Measurements from ENCODE around the gene METTL4.

Gene METTL4

DNA sequence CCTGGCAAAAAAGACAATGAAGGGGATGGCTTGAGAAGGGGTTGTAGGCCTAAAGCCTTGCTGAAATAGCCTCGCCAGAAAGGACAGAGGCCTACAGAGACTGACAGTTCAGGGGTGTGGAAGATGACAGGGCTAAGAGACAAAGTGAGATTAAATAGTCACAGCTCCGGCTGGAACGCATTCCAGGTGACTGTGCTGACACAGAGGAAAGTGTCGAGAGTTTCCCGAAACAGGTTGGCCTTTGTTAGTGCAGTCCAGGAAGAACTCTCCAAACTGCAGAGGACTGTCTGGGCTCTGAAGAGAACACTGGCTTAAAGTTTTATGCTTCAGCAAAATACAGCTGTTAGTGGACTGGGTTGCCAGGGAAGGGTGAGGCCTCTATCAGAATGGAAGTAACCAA is 52.8 kb downstream of the METTL4 start:
- no peak for DNase-seq (ENCODE audit: low spot score)

DNA sequence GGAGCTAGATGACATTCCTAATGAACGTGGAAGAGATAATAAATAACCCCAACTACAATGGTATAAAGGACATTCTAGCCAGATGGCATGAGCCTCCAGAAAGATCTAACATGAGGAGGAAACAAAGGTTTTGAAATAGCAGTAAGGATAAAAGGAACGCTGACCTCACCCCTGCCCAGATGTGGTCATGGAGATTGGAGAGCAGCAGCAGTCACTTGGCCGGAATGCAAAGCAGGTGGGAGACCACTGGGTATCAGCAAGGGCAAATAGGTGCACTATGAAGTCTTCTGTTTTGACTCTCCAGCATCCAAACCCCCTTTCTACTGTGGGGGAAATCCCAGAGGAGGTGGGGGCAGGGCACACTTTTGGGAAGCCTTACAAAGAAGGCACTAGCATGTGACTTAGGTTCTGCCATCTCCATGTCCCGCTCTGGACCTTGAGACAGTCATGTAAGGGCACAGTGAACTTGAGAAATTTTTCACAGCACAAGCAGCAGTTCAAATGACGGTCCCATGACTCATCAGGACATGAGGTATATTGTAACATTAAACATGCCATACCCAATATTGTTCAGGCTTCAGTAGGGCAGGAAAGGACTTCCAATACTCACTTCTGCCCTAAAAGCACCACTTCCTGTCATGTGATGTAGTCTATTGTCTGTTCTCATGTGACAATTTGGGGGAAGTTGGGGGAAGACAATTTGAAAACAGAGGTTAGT is 55.2 kb downstream of the METTL4 start:
- DNase-seq (ENCODE audit: low spot score): no peak

DNA sequence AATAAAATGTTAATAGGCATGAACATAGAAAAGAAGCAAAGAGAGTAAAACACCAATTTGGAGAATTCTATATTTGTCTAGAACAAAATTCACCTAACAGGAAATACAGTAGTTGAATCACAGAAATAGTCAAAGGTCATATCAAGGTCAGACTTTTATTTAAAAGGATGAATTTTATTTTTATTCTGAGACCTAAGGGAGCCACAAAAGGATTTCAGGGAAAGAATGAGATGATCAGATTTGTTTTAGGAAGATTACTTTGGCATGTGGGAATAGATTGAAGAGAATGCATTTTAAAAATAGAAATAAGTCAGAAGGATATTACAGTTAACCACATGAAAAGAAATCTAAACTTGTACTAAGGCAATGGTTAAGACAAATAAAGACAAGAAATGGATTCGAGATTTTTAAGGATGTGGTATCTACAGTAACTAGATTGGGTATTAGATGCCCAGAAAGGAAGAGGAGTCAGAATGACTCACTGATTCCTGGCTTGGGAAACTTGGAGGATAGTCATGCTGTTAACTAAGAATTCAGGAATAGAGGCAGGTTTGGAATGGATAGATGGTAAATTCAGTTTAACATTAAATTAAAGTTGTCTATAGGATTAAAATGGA is 56.0 kb downstream of the METTL4 start:
- no peak for DNase-seq (ENCODE audit: low spot score)

DNA sequence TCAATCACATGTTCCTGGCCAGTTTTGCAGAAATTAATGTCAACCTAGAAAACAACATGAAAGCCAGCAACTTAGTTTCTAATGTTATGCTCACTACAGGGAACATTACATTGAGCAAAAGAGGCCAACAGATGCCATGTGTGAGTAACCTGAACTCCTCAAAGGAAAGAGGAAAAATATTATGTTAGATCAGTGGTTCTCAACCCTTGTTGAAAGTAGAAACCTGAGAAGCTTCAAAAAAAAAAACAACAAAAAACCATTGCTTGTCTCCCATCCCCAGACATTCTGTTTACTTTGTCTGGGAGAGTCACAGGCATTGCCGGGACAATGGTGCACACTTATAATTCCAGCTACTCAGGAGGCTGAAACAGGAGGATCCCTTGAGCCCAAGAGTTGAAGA is 57.7 kb downstream of the METTL4 start:
- DNase-seq (ENCODE audit: low spot score): no peak

DNA sequence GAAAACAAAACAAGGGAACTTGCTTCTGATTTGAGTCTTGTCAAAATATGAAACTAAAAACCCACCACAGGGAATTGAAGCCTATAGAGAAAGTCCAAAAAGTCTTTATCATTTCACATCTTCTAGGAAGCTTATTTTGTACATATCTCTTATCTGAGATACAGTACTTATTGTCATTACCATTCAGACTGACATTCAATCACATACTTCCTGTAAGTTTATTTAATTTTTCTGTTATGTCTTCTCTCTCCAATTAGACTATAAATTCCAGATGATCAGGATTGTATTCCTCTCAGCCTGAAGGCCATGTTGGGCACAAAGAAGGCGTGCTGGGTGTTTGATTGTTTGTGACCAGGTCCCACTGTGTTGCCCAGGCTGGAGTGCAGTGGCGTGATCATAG is 59.2 kb downstream of the METTL4 start:
- no peak for DNase-seq (ENCODE audit: low spot score)

DNA sequence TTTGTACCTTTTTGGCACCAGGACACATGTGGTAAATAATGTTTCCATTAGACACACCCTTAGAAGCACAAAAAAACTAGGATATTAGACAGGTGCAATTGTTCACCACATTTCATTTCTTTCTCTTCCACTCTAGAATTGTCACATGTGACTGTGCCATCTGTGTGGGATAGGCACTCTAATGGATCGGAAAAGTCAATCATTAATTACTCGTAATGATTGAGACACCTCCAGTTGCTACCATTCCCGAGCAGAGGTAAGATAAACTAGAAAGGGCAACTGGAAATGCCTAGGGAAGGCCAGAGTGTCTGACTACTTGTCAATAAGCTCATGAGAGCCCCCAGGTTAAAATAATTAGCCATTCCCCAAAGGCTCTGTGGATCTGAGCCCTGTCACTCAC is 59.9 kb downstream of the METTL4 start:
- no peak for DNase-seq (ENCODE audit: low spot score)

DNA sequence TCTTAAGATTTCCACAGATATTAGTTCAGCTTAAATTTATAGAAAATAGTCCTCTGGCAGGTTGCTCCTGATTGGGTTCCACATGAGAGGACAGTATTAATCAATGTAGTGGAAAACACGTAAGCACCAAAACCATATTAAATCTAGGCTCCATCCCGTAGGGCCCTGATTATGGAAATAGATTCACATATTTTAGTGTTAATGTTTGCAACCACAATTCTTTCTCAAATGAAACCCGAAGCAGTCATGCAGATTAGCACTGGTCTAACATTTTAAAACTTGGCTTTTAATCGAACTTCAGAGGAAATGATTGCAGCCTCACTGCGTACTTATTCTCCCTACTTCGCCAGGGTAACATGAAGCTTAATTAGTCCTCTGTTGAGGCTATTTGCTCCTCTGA is 60.9 kb downstream of the METTL4 start:
- no peak for DNase-seq (ENCODE audit: low spot score)

DNA sequence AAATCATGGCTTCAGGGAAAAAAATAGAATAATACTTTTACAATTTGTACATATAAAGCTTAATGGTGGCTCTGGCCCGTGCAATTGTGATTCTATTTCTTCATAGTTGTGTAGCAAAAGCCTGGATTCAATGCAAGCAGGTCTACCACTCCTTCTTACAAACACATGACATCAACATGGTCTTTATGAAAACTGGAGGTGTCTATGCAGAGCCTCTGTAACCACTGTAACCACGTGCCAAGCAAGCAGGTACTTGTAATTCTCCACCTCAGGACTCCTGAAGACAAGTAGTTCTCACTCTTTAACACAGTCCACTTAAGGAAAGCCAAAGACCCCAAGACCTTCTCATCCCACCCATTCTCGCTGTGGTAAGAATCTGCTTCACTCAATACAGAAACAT is 62.6 kb downstream of the METTL4 start:
- no peak for DNase-seq (ENCODE audit: low spot score)

DNA sequence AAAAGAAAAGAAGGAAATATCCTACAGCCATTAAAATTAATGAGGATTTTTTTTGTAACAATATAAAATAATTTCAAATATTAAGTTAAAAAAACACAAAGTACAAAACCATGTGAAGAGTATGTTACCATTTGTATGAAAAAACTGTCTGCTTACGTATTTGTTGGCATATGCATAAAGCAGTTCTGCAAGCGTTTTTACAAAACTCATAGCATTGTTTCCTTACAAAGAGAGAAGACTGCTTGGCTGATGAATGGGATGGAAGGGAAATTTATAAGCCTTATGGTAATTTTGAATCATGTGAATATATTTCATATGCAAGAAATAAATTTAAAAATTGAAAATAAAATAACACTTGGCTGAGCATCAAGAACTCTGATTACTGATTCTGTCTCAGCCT is 63.1 kb downstream of the METTL4 start:
- no peak for DNase-seq (ENCODE audit: low spot score)

DNA sequence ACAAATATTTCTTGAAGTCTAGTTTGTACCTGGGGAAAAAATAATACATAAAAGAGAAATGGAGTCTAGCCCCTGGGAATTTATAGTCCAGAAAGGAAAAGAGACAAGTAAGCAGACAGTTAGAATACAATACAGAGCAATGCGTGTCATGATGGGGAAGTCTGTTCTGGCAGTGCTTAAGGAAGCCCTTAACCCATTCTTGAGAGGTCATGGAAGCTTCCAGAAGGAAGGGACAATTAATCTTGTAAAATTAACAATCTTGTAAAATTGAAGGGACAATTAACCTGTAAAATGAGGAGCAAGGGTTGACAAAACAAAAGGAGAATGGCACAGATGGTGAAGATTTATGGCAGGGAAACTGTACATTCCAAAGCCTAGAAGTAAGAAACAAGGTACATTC is 66.7 kb downstream of the METTL4 start:
- no peak for DNase-seq (ENCODE audit: low spot score)

DNA sequence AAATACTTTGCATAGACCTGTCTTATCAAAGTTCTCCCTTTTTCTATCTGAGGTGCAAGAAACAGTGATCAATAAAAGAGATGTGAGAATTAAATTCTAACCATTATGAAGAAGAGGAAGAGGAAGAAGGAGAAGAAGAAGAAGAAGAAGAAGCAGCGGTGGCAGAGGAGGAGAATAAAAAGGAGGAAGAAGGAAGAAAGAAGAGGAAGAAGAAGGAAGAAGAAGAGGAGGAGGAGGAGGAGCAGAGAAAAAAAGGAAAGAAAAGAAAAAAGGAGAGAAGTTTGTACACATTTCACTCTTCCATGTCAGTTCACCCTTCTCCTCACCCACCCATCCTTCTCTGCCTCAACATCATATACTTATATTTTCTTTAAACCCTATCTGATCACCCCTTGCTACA is 68.4 kb downstream of the METTL4 start:
- DNase-seq (ENCODE audit: low spot score): no peak

DNA sequence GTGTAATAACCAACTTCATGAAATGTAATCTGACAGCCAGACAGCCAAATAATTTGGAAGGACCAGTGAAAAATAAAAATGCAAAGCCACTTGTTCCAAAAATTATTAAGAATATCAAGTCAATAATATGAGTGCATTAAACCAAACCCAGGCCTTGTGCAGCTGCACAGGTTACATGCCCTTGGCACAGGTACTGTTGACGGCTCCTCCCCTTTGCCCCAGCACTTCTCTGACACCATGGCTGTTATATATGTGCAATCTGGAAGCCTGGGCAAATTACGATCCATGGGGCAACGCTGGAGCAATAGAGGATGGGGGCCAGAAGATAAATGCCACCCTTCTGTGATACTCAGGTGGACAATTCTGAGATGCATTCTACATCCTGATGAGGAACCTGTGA is 68.9 kb downstream of the METTL4 start:
- no peak for DNase-seq (ENCODE audit: low spot score)

DNA sequence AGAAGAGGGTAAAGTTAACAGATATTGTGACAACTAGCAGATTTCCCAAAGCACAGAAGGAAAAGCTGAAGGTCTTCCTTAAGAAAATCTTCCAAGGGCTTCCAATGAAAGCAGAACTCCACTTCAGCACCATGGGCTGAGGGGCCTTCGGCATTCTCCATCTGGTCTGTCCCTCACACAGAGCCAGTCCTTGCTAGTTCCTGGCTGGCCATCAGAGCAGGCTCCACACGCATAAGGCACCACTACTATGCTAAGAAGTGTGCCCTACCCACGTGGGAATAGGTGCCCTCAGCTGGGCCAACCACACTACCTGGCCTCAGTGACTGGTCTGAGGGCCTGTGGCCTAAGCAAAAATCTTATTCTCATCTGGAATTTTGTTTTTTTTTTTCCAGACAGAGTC is 73.5 kb downstream of the METTL4 start:
- DNase-seq (ENCODE audit: low spot score): no peak

DNA sequence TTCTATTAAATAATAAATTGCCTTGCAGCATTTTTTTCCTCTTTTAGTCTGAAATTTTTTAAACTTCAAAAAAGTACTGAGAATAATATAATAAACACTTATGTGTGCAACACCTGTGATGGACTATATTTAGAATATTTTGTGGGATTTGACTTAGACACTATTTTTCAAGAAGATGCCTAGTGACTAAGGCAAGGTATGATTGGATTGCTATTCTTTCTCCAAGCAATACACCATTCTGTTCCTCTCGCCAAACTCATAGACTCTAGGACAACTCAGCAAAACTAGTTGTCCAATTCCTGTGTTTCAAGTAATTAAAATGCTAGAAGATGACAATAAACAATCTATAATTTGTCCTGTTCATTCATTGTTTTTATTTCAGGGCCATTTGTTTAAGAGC is 75.9 kb downstream of the METTL4 start:
- DNase-seq (ENCODE audit: low spot score): no peak

DNA sequence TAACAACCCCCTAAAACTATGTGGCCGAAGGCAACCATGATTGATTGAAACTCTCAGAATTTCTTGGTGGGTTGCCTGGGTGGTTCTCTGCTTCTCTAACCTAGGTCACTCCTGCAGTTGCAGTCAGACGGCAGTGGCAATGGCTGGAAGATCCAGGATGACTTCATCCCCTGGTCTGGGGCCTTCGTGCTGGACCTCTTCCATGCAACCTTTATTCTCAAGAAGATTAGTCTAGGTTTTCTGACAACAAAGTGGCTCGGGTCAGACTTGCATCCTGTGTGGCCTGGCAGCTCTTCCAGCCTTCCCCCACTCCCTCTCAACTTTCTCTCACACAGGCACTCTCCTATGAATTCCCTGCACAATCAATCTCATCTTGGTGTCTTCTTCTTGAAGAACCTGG is 76.4 kb downstream of the METTL4 start:
- DNase-seq (ENCODE audit: low spot score): no peak

Measured in hematopoietic multipotent progenitor cell treated with erythropoietin and hydrocortisone succinate and interleukin-3 and kit ligand, for 15 days (in vitro differentiated cells).